Loucy (cell line): ENCODE measurements around the gene SCRN1.

ENCODE experiments used
- CTCF ChIP-seq: fragments of 200-600 bp; sonication (generic); conservative IDR thresholded peaks from 2 replicates; pipeline ENCODE4 v1.5.1; 2014; ENCODE audit warnings: mild to moderate bottlenecking, antibody characterized with exemption, low read length
- EZH2phosphoT487 ChIP-seq: fragments of 200-600 bp; IDR thresholded peaks from 2 replicates; pipeline ENCODE4 v1.6.1; 2018; ENCODE audit warnings: antibody characterized with exemption, mild to moderate bottlenecking, moderate library complexity, borderline replicate concordance

- no peak for TF ChIP-seq CTCF
- TF ChIP-seq EZH2phosphoT487 = no peak
Observed at GRCh38 chr7:29951206-29951605, 38.4 kb downstream of the SCRN1 start.
